Fibroblast of lung (primary cell): ENCODE results near the gene POLR1A.

Experiments used
- EZH2 ChIP-seq: IDR thresholded peaks from 2 replicates; pipeline ENCODE4 v1.5.1; 2012; ENCODE audit warnings: low read length, control low read depth, mild to moderate bottlenecking; ENCODE audit errors: missing control alignments
- TF ChIP-seq, protein P1 (sequence below), 2 donors: IDR thresholded peaks in 1 of 2; conservative IDR thresholded peaks in 1 of 2; 1 replicate in 1 of 2; 2 replicates in 1 of 2; pipeline ENCODE4 v1.5.1; 2011 to 2012; ENCODE audit warnings: low read length in 2 of 2, control low read depth in 1 of 2, inconsistent platforms in 1 of 2, low read depth in 1 of 2, mild to moderate bottlenecking in 1 of 2

DNA sequence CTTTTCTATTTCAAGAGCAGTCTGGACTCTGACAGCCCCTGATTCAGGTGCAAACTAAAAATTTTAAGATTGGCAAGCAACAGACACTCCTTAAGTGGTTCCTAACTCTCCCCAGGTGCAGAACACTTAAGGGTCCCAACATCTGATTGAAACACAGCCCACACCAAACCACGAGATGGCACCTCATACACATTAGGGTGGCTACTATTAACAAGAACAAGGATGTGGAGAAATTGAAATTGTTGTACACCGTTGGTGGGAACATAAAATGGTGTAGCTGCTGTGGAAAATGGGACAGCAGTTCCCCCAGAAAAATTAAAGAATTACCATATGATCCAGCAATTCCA is 82.3 kb downstream of the POLR1A start:
- TF ChIP-seq, protein P1, sequence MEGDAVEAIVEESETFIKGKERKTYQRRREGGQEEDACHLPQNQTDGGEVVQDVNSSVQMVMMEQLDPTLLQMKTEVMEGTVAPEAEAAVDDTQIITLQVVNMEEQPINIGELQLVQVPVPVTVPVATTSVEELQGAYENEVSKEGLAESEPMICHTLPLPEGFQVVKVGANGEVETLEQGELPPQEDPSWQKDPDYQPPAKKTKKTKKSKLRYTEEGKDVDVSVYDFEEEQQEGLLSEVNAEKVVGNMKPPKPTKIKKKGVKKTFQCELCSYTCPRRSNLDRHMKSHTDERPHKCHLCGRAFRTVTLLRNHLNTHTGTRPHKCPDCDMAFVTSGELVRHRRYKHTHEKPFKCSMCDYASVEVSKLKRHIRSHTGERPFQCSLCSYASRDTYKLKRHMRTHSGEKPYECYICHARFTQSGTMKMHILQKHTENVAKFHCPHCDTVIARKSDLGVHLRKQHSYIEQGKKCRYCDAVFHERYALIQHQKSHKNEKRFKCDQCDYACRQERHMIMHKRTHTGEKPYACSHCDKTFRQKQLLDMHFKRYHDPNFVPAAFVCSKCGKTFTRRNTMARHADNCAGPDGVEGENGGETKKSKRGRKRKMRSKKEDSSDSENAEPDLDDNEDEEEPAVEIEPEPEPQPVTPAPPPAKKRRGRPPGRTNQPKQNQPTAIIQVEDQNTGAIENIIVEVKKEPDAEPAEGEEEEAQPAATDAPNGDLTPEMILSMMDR (conservative IDR thresholded peaks at IDR 0.05 in 1 of 2, IDR thresholded peaks at IDR 0.05 in 1 of 2; ENCODE audit: low read depth in 1 of 2, low read length in 2 of 2), result no peak
- no peak for TF ChIP-seq EZH2
